ENCODE results near the gene CLCN1.

DNA sequence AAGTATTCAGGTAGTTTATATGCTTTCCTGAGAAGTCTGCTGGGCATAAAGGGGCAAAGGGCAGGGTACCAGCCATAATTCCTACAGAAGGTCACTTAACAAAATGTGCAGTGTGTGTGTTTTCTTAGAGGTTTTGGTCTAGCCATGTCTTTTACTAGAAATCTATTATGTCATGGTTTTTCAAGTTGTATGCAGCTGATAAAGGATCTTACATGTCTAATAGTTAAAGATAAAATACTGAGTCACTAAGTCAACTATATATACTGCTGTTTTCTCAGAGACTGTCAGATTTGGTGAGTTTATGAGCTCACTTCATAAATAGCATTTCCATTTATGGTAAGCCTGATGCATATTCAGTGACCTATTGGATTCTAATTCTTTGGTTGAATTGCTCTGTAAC, 20.0 kb upstream of the CLCN1 start:
- TF ChIP-seq, protein P1, sequence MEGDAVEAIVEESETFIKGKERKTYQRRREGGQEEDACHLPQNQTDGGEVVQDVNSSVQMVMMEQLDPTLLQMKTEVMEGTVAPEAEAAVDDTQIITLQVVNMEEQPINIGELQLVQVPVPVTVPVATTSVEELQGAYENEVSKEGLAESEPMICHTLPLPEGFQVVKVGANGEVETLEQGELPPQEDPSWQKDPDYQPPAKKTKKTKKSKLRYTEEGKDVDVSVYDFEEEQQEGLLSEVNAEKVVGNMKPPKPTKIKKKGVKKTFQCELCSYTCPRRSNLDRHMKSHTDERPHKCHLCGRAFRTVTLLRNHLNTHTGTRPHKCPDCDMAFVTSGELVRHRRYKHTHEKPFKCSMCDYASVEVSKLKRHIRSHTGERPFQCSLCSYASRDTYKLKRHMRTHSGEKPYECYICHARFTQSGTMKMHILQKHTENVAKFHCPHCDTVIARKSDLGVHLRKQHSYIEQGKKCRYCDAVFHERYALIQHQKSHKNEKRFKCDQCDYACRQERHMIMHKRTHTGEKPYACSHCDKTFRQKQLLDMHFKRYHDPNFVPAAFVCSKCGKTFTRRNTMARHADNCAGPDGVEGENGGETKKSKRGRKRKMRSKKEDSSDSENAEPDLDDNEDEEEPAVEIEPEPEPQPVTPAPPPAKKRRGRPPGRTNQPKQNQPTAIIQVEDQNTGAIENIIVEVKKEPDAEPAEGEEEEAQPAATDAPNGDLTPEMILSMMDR (IDR thresholded peaks at IDR 0.05) = no peak
- TF ChIP-seq POLR2A (IDR thresholded peaks at IDR 0.05) = no peak
